ENCODE measurements around the gene GLT1D1.
A peak's percentile ranks its signal among the peaks of the same experiment; 100 is the strongest.

GLT1D1 gene

DNA sequence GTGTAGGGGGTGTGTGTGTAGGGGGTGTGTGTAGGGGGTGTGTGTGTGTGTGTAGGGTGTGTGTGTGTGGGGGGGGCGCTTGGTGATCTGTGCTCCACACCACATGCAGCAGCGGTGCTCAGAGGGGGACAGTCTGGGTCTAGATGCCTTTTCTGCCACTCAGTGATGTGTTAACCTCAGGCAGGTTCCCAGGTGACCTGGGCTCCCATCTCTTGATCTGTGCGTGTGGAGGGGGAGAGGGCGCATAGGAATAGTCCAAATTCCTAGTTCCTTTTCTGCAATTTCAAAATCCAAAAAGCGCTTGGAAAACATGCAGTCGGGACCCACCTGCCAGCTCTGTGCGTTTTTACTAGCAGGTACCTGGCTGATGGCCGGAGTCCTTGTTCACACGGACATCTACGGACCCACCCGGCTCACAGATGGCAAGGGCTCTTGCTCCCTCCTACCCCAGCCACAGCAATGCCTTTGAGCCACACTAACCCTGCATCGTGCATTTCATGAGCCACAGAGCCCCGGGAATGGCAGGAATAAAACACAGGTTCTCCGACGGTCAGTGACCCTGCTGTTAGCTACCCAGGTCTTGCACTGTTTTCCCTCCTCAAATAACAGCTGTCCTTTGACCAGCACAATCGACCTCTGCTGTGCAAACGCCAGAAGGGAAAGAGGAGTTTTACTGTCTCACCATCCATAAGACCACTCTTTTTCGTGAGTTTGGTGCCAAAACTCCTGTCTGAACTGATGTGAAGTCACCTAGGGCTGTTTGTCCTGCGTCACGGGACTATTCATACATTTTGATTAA lies 120.8 kb downstream of the GLT1D1 start:
- DNase-seq (ENCODE audit: low read depth) = no peak
- no peak overlapping the region for H3K4me3 ChIP-seq (ENCODE audit: low read depth, low read length)
- TF ChIP-seq, protein P1, sequence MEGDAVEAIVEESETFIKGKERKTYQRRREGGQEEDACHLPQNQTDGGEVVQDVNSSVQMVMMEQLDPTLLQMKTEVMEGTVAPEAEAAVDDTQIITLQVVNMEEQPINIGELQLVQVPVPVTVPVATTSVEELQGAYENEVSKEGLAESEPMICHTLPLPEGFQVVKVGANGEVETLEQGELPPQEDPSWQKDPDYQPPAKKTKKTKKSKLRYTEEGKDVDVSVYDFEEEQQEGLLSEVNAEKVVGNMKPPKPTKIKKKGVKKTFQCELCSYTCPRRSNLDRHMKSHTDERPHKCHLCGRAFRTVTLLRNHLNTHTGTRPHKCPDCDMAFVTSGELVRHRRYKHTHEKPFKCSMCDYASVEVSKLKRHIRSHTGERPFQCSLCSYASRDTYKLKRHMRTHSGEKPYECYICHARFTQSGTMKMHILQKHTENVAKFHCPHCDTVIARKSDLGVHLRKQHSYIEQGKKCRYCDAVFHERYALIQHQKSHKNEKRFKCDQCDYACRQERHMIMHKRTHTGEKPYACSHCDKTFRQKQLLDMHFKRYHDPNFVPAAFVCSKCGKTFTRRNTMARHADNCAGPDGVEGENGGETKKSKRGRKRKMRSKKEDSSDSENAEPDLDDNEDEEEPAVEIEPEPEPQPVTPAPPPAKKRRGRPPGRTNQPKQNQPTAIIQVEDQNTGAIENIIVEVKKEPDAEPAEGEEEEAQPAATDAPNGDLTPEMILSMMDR (IDR thresholded peaks at IDR 0.05; ENCODE audit: control insufficient read depth, extremely low read depth, insufficient read depth) = no peak

DNA sequence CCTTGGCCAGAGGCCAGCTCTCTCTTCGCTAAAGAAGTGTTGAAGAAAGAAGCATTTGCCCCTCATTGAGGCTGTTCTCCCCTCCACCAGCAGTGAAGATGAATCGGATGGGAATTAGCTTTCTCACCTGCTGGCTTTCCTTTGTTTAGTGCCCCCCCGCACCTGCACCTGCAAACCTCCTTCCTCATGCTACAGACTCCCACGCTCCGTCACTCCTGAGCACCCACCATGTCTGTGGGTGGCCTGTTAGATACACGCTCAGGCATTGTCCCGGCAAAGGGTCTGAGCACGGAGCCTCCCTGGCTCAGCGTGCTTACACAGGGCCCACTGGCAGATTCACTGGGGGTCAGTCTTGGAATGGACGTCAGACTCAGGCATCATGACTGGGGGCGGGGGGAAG lies 121.6 kb downstream of the GLT1D1 start:
- no peak for DNase-seq (ENCODE audit: low read depth)
- TF ChIP-seq, protein P1 (IDR thresholded peaks at IDR 0.05; ENCODE audit: control insufficient read depth, extremely low read depth, insufficient read depth) = no peak
- H3K4me3 ChIP-seq (ENCODE audit: low read depth, low read length) = no peak overlapping the region

DNA sequence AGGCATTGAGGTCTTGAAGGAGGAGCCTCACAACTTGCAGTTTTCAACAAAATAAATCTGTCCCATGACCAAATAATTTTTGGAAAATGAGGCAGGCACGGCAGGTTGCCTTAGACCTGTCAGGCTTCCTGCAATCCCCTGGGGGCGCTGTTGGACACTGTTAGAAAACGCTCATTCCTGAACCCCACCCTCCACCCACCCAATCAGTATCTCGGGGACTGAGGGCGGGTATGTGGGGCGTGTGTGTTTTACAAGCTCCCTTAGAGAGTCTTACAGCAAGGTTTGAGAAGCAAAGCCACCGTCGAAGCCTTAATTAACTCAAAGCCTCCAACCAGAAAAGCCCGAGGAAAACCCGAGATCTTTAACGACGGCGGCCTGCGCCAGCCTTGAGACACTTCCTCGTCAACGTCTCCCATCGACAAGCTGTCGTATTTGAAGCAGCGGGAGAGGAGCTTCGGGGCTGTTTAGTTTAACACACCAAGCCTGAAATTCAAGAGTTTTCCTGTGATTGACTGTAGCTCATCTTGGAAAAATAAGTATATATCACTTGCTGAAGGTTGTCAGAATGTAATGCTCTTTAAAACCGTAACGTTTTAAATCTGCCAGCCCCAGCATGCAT lies 123.0 kb downstream of the GLT1D1 start:
- DNase-seq (ENCODE audit: low read depth) = no peak
- TF ChIP-seq, protein P1 (IDR thresholded peaks at IDR 0.05; ENCODE audit: control insufficient read depth, extremely low read depth, insufficient read depth) = peak; percentile 17; the same call in 1 of the 2 replicates
- no peak overlapping the region for H3K4me3 ChIP-seq (ENCODE audit: low read depth, low read length)

DNA sequence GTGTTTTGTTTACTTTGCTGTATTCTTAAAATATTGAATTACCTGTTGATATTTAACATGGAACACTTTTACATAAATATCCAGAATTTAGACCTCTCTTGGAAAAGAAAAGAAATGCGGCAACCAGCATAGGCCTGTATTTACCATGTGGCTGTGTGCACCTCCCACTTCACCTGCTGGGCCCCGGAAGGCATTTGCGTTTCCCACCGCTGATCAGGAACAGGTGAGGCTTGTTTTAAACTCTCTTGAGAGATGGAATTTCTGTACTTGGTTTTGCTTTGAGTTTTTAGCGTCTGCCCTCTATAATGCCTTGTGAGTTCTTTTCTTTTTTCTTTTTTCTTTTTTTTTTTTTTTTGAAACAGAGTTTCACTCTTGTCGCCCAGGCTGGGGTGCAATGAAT lies 124.2 kb downstream of the GLT1D1 start:
- H3K4me3 ChIP-seq (ENCODE audit: low read depth, low read length) = no peak overlapping the region
- DNase-seq (ENCODE audit: low read depth) = no peak
- TF ChIP-seq, protein P1 (IDR thresholded peaks at IDR 0.05; ENCODE audit: control insufficient read depth, extremely low read depth, insufficient read depth) = no peak

DNA sequence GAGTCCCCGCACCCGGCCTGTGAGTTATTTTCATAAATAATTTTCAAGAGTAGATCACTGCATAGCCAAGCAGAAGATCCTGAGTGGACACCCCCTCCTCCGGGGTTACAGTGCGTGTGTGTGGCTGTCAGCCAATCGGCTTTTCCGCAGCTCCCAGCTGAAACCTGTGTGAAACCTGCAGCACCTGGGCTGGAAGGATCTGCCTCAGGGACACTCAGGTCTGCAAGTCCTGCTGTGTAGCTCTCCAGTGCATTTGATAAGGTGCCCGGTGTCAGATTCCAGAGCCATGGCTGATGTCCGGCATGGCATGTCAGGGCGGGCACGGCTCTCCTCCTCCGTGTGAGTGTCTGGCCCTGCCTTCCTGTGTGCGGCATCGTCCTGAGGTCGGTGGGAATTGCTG lies 124.8 kb downstream of the GLT1D1 start:
- TF ChIP-seq, protein P1 (IDR thresholded peaks at IDR 0.05; ENCODE audit: control insufficient read depth, extremely low read depth, insufficient read depth) = no peak
- H3K4me3 ChIP-seq (ENCODE audit: low read depth, low read length) = no peak overlapping the region
- DNase-seq (ENCODE audit: low read depth) = no peak

DNA sequence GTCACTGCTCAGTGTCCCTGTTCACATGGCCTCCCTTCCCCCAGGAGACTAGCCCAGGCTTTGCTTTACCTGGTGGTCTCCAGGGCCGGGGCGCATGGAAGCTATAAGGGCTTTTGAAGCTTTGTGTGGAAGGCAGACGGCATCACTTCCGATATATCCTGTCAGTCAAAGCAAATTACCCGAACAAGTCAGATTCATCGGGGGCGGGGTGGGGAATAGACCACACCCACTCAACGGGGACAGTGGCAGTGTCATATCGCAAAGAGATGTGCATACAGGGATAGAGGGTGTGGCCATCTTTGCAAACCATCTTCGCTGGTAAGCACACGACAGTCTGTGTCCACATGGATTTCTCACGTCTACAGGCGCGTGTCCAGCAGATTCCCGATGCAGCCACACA lies 127.3 kb downstream of the GLT1D1 start:
- no peak overlapping the region for H3K4me3 ChIP-seq (ENCODE audit: low read depth, low read length)
- TF ChIP-seq, protein P1 (IDR thresholded peaks at IDR 0.05; ENCODE audit: control insufficient read depth, extremely low read depth, insufficient read depth) = no peak
- no peak for DNase-seq (ENCODE audit: low read depth)

All from LNCaP clone FGC (cell line).